Effector memory CD4-positive, alpha-beta T cell (primary cell): ENCODE results near the gene HRAS.
A peak's percentile ranks its signal among the peaks of the same experiment; 100 is the strongest.
"Not testable (repeated sequence)": the region's sequence is repeated elsewhere in the genome, so short reads cannot be mapped to it uniquely, and the experiment has no call there.

Source experiments
- DNase-seq, 3 donors: peaks; one replicate each; pipeline ENCODE4 v3.0.0-alpha.2; 2020
- H3K27ac ChIP-seq: 2 replicates; pipeline ENCODE4 v1.7.0; 2013; ENCODE audit warnings: mild to moderate bottlenecking, low read length, moderate library complexity; ENCODE audit not compliant: insufficient read depth, poor library complexity, severe bottlenecking
- H3K27me3 ChIP-seq: replicated peaks from 2 replicates; pipeline ENCODE4 v1.7.0; 2013; ENCODE audit warnings: mild to moderate bottlenecking, low read length; ENCODE audit not compliant: insufficient read depth, control insufficient read depth, poor library complexity, severe bottlenecking
- H3K36me3 ChIP-seq: 2 replicates; pipeline ENCODE4 v1.7.0; 2013; ENCODE audit warnings: mild to moderate bottlenecking, low read length, moderate library complexity; ENCODE audit not compliant: control insufficient read depth, insufficient read depth
- H3K4me1 ChIP-seq: 2 replicates; pipeline ENCODE4 v1.7.0; 2013; ENCODE audit warnings: low read length, mild to moderate bottlenecking; ENCODE audit not compliant: control insufficient read depth, insufficient read depth, poor library complexity, severe bottlenecking
- H3K4me3 ChIP-seq: 2 replicates; pipeline ENCODE4 v1.7.0; 2013; ENCODE audit warnings: low read length, low read depth, mild to moderate bottlenecking; ENCODE audit not compliant: insufficient read depth, poor library complexity, severe bottlenecking
- H3K9me3 ChIP-seq: 2 replicates; pipeline ENCODE4 v1.7.0; 2013; ENCODE audit warnings: mild to moderate bottlenecking, low read length, moderate library complexity; ENCODE audit not compliant: control insufficient read depth

The HRAS gene

GRCh38 chr11:575313-575995 lies 40.1 kb upstream of the HRAS start:
- H3K9me3 ChIP-seq = no peaks in the 10 kb centered on the region
- no peak for DNase-seq
- H3K27me3 ChIP-seq = no peaks in the 10 kb centered on the region
- no peak overlapping the region for H3K27ac ChIP-seq
- H3K4me3 ChIP-seq = peak overlapping the region; percentile 60
- H3K36me3 ChIP-seq = no peaks in the 10 kb centered on the region
- peaks cover 48% of the 10 kb centered on the region for H3K4me1 ChIP-seq

GRCh38 chr11:574632-575312 lies 39.4 kb upstream of the HRAS start:
- no peaks in the 10 kb centered on the region for H3K36me3 ChIP-seq
- no peaks in the 10 kb centered on the region for H3K9me3 ChIP-seq
- H3K27ac ChIP-seq = no peak overlapping the region
- no peaks in the 10 kb centered on the region for H3K27me3 ChIP-seq
- peak overlapping the region; percentile 60 for H3K4me3 ChIP-seq
- DNase-seq = no peak
- peaks cover 42% of the 10 kb centered on the region for H3K4me1 ChIP-seq

- H3K9me3 ChIP-seq, H3K27me3 ChIP-seq, DNase-seq, H3K27ac ChIP-seq, H3K36me3 ChIP-seq: not testable (repeated sequence)
- peaks cover 40% of the 10 kb centered on the region for H3K4me1 ChIP-seq
- peak overlapping the region; percentile 35 for H3K4me3 ChIP-seq
These were observed 38.7 kb upstream of the HRAS start for GRCh38 chr11:574031-574570.

- no peak for DNase-seq
- no peaks in the 10 kb centered on the region for H3K9me3 ChIP-seq
- H3K27me3 ChIP-seq = no peaks in the 10 kb centered on the region
- H3K4me3 ChIP-seq = no peak overlapping the region
- H3K27ac ChIP-seq = no peak overlapping the region
- H3K4me1 ChIP-seq = peaks cover 36% of the 10 kb centered on the region
- no peaks in the 10 kb centered on the region for H3K36me3 ChIP-seq
These were observed 37.9 kb upstream of the HRAS start for GRCh38 chr11:573146-573759.

- Histone ChIP-seq H3K9me3 (no peaks in the 10 kb centered on the region), H3K27ac (no peak overlapping the region), H3K4me3 (no peak overlapping the region), H3K36me3 (no peaks in the 10 kb centered on the region), H3K27me3 (no peaks in the 10 kb centered on the region), H3K4me1 (peaks cover 23% of the 10 kb centered on the region)
- DNase-seq = no peak
These were observed 36.4 kb upstream of the HRAS start for GRCh38 chr11:571802-572185.

GRCh38 chr11:569158-569885 lies 33.9 kb upstream of the HRAS start:
- peaks cover 10% of the 10 kb centered on the region for H3K4me1 ChIP-seq
- no peaks in the 10 kb centered on the region for H3K9me3 ChIP-seq
- DNase-seq = no peak
- peak overlapping the region; percentile 53 for H3K4me3 ChIP-seq
- no peaks in the 10 kb centered on the region for H3K36me3 ChIP-seq
- H3K27me3 ChIP-seq = no peaks in the 10 kb centered on the region
- no peak overlapping the region for H3K27ac ChIP-seq

- Histone ChIP-seq H3K27me3 (no peaks in the 10 kb centered on the region), H3K4me1 (peaks cover 8% of the 10 kb centered on the region), H3K9me3 (no peaks in the 10 kb centered on the region), H3K4me3 (peak overlapping the region; percentile 53), H3K27ac (no peak overlapping the region), H3K36me3 (peaks cover under 1% of the 10 kb centered on the region)
- peak; percentile 89 to 92 (median 89) for DNase-seq
These were observed 33.2 kb upstream of the HRAS start for GRCh38 chr11:568306-569157.

GRCh38 chr11:567629-568292 lies 32.4 kb upstream of the HRAS start:
- peaks cover 8% of the 10 kb centered on the region for H3K4me1 ChIP-seq
- no peak overlapping the region for H3K27ac ChIP-seq
- H3K36me3 ChIP-seq = peaks cover 7% of the 10 kb centered on the region
- no peak overlapping the region for H3K4me3 ChIP-seq
- H3K9me3 ChIP-seq = no peaks in the 10 kb centered on the region
- DNase-seq = peak in 2 of 3 donors; percentile 33 to 37
- no peaks in the 10 kb centered on the region for H3K27me3 ChIP-seq
